ENCODE results near the gene TMEM11. TPM values are rescaled to one million over a fixed set of nuclear protein-coding genes. Genes with fewer than 3 reads are reported as not detected.

Gene TMEM11
- total RNA-seq, 1 donor from 2014 or later: 24.7 TPM

GRCh38 chr17:21213638-21214014 lies 335 bp downstream of the TMEM11 start:
- peaks cover under 1% of the 10 kb centered on the region for H3K36me3 Mint-ChIP-seq (ENCODE audit: low read depth)
- no peaks in the 10 kb centered on the region for H3K9me3 Mint-ChIP-seq (ENCODE audit: low read depth)
- no peaks in the 10 kb centered on the region for H3K27me3 Mint-ChIP-seq (ENCODE audit: low read depth)
- peaks cover 47% of the 10 kb centered on the region for H3K4me1 Mint-ChIP-seq (ENCODE audit: low read depth)
- no peak for TF ChIP-seq CTCF (IDR thresholded peaks at IDR 0.05)
- DNase-seq (ENCODE audit: low spot score): no peak
- peak overlapping the region; percentile 84 for H3K4me3 Mint-ChIP-seq (ENCODE audit: unreplicated experiment)
- peak overlapping the region; percentile 98 for H3K27ac Mint-ChIP-seq (ENCODE audit: unreplicated experiment)

GRCh38 chr17:21212826-21213637 lies 929 bp downstream of the TMEM11 start:
- Mint-ChIP-seq H3K27ac (ENCODE audit: unreplicated experiment) (peak overlapping the region; percentile 98), H3K4me1 (ENCODE audit: low read depth) (peaks cover 47% of the 10 kb centered on the region), H3K4me3 (ENCODE audit: unreplicated experiment) (peak overlapping the region; percentile 84), H3K36me3 (ENCODE audit: low read depth) (peaks cover 2% of the 10 kb centered on the region), H3K9me3 (ENCODE audit: low read depth) (no peaks in the 10 kb centered on the region), H3K27me3 (ENCODE audit: low read depth) (no peaks in the 10 kb centered on the region)
- DNase-seq (ENCODE audit: low spot score): no peak
- no peak for TF ChIP-seq CTCF (IDR thresholded peaks at IDR 0.05)

GRCh38 chr17:21211825-21212479 lies 2.0 kb downstream of the TMEM11 start:
- Mint-ChIP-seq H3K27ac (ENCODE audit: unreplicated experiment) (peak overlapping the region; percentile 98), H3K27me3 (ENCODE audit: low read depth) (no peaks in the 10 kb centered on the region), H3K4me1 (ENCODE audit: low read depth) (peaks cover 47% of the 10 kb centered on the region), H3K36me3 (ENCODE audit: low read depth) (peaks cover 2% of the 10 kb centered on the region), H3K9me3 (ENCODE audit: low read depth) (no peaks in the 10 kb centered on the region), H3K4me3 (ENCODE audit: unreplicated experiment) (peak overlapping the region; percentile 84)
- TF ChIP-seq CTCF (IDR thresholded peaks at IDR 0.05): no peak
- DNase-seq (ENCODE audit: low spot score): no peak

- no peaks in the 10 kb centered on the region for H3K27me3 Mint-ChIP-seq (ENCODE audit: low read depth)
- H3K27ac Mint-ChIP-seq (ENCODE audit: unreplicated experiment): no peak overlapping the region
- H3K9me3 Mint-ChIP-seq (ENCODE audit: low read depth): no peaks in the 10 kb centered on the region
- H3K4me1 Mint-ChIP-seq (ENCODE audit: low read depth): peaks cover 44% of the 10 kb centered on the region
- H3K4me3 Mint-ChIP-seq (ENCODE audit: unreplicated experiment): no peak overlapping the region
- no peak for TF ChIP-seq CTCF (IDR thresholded peaks at IDR 0.05)
- no peak for DNase-seq (ENCODE audit: low spot score)
- H3K36me3 Mint-ChIP-seq (ENCODE audit: low read depth): peaks cover 2% of the 10 kb centered on the region
Measured at GRCh38 chr17:21210411-21211076, 3.4 kb downstream of the TMEM11 start.

- peaks cover 44% of the 10 kb centered on the region for H3K4me1 Mint-ChIP-seq (ENCODE audit: low read depth)
Measured at GRCh38 chr17:21209511-21210175, 4.3 kb downstream of the TMEM11 start.

More at GRCh38 chr17:21209511-21210175, 4.3 kb downstream of the TMEM11 start:
- Mint-ChIP-seq H3K27me3 (ENCODE audit: low read depth) (no peaks in the 10 kb centered on the region), H3K4me3 (ENCODE audit: unreplicated experiment) (no peak overlapping the region), H3K9me3 (ENCODE audit: low read depth) (no peaks in the 10 kb centered on the region), H3K36me3 (ENCODE audit: low read depth) (peaks cover 2% of the 10 kb centered on the region), H3K27ac (ENCODE audit: unreplicated experiment) (peak overlapping the region; percentile 49)
- no peak for TF ChIP-seq CTCF (IDR thresholded peaks at IDR 0.05)
- no peak for DNase-seq (ENCODE audit: low spot score)

Data from chondrocyte (in vitro differentiated cells).